ENCODE measurements around the gene GTF2A1. TPM values are rescaled to one million over a fixed set of nuclear protein-coding genes. Genes with fewer than 3 reads are reported as not detected.

Gene GTF2A1
- total RNA-seq, 1 donor from 2014 or later: 29.0 TPM

- TF ChIP-seq, protein P1, sequence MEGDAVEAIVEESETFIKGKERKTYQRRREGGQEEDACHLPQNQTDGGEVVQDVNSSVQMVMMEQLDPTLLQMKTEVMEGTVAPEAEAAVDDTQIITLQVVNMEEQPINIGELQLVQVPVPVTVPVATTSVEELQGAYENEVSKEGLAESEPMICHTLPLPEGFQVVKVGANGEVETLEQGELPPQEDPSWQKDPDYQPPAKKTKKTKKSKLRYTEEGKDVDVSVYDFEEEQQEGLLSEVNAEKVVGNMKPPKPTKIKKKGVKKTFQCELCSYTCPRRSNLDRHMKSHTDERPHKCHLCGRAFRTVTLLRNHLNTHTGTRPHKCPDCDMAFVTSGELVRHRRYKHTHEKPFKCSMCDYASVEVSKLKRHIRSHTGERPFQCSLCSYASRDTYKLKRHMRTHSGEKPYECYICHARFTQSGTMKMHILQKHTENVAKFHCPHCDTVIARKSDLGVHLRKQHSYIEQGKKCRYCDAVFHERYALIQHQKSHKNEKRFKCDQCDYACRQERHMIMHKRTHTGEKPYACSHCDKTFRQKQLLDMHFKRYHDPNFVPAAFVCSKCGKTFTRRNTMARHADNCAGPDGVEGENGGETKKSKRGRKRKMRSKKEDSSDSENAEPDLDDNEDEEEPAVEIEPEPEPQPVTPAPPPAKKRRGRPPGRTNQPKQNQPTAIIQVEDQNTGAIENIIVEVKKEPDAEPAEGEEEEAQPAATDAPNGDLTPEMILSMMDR (IDR thresholded peaks at IDR 0.05; ENCODE audit: unreplicated experiment): no peak
- Mint-ChIP-seq H3K4me1 (peaks cover 33% of the 10 kb centered on the region), H3K9me3 (no peaks in the 10 kb centered on the region), H3K27me3 (ENCODE audit: low read depth) (no peaks in the 10 kb centered on the region), H3K27ac (no peak overlapping the region), H3K4me3 (no peak overlapping the region), H3K36me3 (peaks cover 10% of the 10 kb centered on the region)
- DNase-seq (ENCODE audit: low spot score in 2 of 2, unreplicated experiment in 2 of 2): no peak
These were observed 43.9 kb upstream of the GTF2A1 start for GRCh38 chr14:81264671-81265070.

DNA sequence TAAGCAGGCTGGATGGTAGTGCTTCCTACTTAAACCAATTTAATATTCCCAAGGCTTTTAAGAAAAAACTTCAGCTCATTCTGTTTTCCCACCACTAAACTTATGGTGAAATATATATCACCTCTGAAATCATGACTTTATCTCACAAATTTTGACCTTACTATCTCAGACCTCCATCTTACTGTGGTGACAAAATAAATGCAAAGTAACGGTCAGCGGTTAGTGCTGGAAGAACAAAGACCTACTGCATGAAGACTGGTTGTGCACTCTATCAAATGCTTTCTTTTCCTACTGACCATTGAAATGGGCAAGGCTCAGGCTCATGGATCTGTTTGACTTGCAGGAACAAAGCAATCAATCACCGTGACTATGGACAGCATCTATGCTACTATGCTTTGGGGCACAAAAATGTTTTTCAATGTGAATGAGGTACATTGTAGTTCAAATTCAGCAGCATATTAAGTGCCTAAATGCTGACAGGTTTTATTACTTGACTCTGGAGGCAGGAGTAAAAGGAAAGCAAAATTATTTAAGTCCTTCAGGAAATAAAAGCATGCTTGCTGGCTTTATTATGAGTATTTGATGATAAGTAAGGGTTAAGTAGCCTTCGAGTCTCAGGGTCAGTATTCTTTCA is 43.1 kb upstream of the GTF2A1 start:
- no peaks in the 10 kb centered on the region for H3K9me3 Mint-ChIP-seq
- peaks cover 26% of the 10 kb centered on the region for H3K4me1 Mint-ChIP-seq
- TF ChIP-seq, protein P1 (IDR thresholded peaks at IDR 0.05; ENCODE audit: unreplicated experiment): no peak
- no peak overlapping the region for H3K27ac Mint-ChIP-seq
- H3K27me3 Mint-ChIP-seq (ENCODE audit: low read depth): no peaks in the 10 kb centered on the region
- peaks cover 14% of the 10 kb centered on the region for H3K36me3 Mint-ChIP-seq
- no peak for DNase-seq (ENCODE audit: low spot score in 2 of 2, unreplicated experiment in 2 of 2)
- H3K4me3 Mint-ChIP-seq: no peak overlapping the region

- Mint-ChIP-seq H3K36me3 (peaks cover 18% of the 10 kb centered on the region), H3K4me1 (peaks cover 8% of the 10 kb centered on the region), H3K27ac (no peak overlapping the region), H3K9me3 (no peaks in the 10 kb centered on the region), H3K27me3 (ENCODE audit: low read depth) (no peaks in the 10 kb centered on the region), H3K4me3 (no peak overlapping the region)
- TF ChIP-seq, protein P1 (IDR thresholded peaks at IDR 0.05; ENCODE audit: unreplicated experiment): no peak
- no peak for DNase-seq (ENCODE audit: low spot score in 2 of 2, unreplicated experiment in 2 of 2)
These were observed 40.4 kb upstream of the GTF2A1 start for GRCh38 chr14:81261176-81261575.

DNA sequence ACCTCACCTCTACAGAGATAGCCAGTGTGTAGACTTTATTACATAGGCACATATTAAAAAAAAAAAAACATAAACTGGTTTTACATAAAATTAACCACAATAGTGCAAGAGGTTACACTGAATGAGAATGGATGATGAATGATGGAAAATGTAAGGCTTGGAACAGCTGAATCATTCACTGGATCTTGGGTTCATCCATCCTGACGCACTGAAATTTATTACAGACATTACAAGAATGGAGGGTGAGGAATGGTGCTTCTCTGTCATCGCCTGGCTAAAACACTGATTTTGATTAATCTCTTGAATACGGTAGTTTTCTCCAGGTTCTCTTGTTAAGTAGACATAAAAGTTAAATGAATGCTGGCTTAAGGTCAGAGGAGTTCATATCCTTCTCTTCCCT is 40.0 kb upstream of the GTF2A1 start:
- Mint-ChIP-seq H3K4me1 (peaks cover 7% of the 10 kb centered on the region), H3K27ac (no peak overlapping the region), H3K9me3 (no peaks in the 10 kb centered on the region), H3K36me3 (peaks cover 18% of the 10 kb centered on the region), H3K27me3 (ENCODE audit: low read depth) (no peaks in the 10 kb centered on the region), H3K4me3 (no peak overlapping the region)
- no peak for DNase-seq (ENCODE audit: low spot score in 2 of 2, unreplicated experiment in 2 of 2)
- TF ChIP-seq, protein P1 (IDR thresholded peaks at IDR 0.05; ENCODE audit: unreplicated experiment): no peak

DNA sequence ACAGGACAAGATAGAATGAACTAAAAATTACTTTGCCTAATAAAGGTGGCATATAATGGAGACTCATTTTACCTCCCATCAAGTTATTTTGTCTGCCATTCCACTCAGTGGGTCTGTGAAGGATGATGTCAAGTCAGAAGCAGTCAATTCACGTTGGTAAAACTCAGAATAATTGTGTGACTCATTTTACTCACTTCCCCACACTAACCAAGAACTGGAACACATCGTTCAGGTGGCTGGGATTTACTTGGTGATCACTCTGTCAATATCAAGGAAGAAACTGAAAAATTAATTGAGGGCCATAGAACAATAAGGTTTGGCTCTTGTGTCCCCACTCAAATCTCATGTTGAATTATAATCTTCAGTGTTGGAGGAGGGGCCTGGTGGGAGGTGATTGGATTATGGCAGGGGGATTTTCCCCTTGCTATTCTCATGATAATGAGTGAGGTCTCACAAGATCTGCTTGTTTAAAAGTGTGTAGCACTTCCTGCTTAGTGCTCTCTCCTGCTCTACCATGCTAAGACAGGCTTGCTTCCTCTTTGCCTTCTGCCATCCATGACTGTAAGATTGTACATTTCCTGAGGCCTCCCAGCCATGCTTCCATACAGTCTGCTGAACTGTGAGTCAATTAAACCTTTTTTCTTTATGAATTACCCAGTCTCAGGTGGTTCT is 35.7 kb upstream of the GTF2A1 start:
- Mint-ChIP-seq H3K4me3 (no peak overlapping the region), H3K27ac (no peak overlapping the region), H3K9me3 (no peaks in the 10 kb centered on the region), H3K4me1 (peaks cover 5% of the 10 kb centered on the region), H3K27me3 (ENCODE audit: low read depth) (no peaks in the 10 kb centered on the region), H3K36me3 (peaks cover 17% of the 10 kb centered on the region)
- TF ChIP-seq, protein P1 (IDR thresholded peaks at IDR 0.05; ENCODE audit: unreplicated experiment): no peak
- no peak for DNase-seq (ENCODE audit: low spot score in 2 of 2, unreplicated experiment in 2 of 2)

All from mesothelial cell of epicardium (in vitro differentiated cells).